SK-N-SH treated with all-trans-retinoic acid at 6 μM for 48 hours (cell line): Measurements from ENCODE around the gene FPR3.

ENCODE experiments used
- ARNTL ChIP-seq: fragments of 450-650 bp; formaldehyde crosslinking; IDR thresholded peaks from 2 replicates; pipeline ENCODE4 v1.5.0; 2020; ENCODE audit warnings: low read depth, mild to moderate bottlenecking, moderate library complexity, borderline replicate concordance
- CSRNP3 ChIP-seq: fragments of 250-450 bp; sonication (Bioruptor Pico); IDR thresholded peaks from 2 replicates; pipeline ENCODE4 v1.5.1; 2021; ENCODE audit warnings: mild to moderate bottlenecking, moderate library complexity
- ESRRG ChIP-seq: fragments of 250-450 bp; sonication (Bioruptor Pico); IDR thresholded peaks from 2 replicates; pipeline ENCODE4 v1.6.1; 2021; ENCODE audit warnings: mild to moderate bottlenecking
- ISL1 ChIP-seq: fragments of 250-450 bp; sonication (Bioruptor Pico); IDR thresholded peaks from 2 replicates; pipeline ENCODE4 v2.1.2; 2022; ENCODE audit warnings: mild to moderate bottlenecking, moderate library complexity
- OSR1 ChIP-seq: fragments of 250-450 bp; sonication (Bioruptor Pico); IDR thresholded peaks from 2 replicates; pipeline ENCODE4 v1.8.0; 2022; ENCODE audit warnings: moderate library complexity, mild to moderate bottlenecking, inconsistent platforms
- PPARA ChIP-seq: fragments of 250-450 bp; sonication (Bioruptor Pico); IDR thresholded peaks from 2 replicates; pipeline ENCODE4 v1.5.0; 2020; ENCODE audit warnings: mild to moderate bottlenecking, borderline replicate concordance
- RARB ChIP-seq: fragments of 250-450 bp; sonication (Bioruptor Pico); IDR thresholded peaks from 2 replicates; pipeline ENCODE4 v1.8.0; 2021; ENCODE audit warnings: mild to moderate bottlenecking, moderate library complexity
- SNAI2 ChIP-seq: fragments of 250-450 bp; sonication (Bioruptor Pico); IDR thresholded peaks from 2 replicates; pipeline ENCODE4 v1.5.0; 2020; ENCODE audit warnings: mild to moderate bottlenecking, moderate library complexity
- TSHZ2 ChIP-seq: fragments of 250-450 bp; sonication (Bioruptor Pico); IDR thresholded peaks from 2 replicates; pipeline ENCODE4 v1.5.0; 2020; ENCODE audit warnings: mild to moderate bottlenecking, moderate library complexity
- ZC3H10 ChIP-seq: fragments of 250-450 bp; sonication (Bioruptor Pico); IDR thresholded peaks from 2 replicates; pipeline ENCODE4 v1.5.1; 2021; ENCODE audit warnings: mild to moderate bottlenecking, moderate library complexity
- ZFP3 ChIP-seq: fragments of 250-450 bp; sonication (Bioruptor Pico); IDR thresholded peaks from 2 replicates; pipeline ENCODE4 v1.5.0; 2020; ENCODE audit warnings: mild to moderate bottlenecking, moderate library complexity
- ZNF565 ChIP-seq: fragments of 450-650 bp; formaldehyde crosslinking; conservative IDR thresholded peaks from 2 replicates; pipeline ENCODE4 v1.5.0; 2020; ENCODE audit warnings: low read depth, mild to moderate bottlenecking, moderate library complexity

- TF ChIP-seq OSR1 (no peak), SNAI2 (CRISPR knock-in tag) (no peak), CSRNP3 (CRISPR knock-in tag) (no peak), ZC3H10 (CRISPR knock-in tag) (no peak), RARB (CRISPR knock-in tag) (no peak), ZFP3 (CRISPR knock-in tag) (no peak), ESRRG (CRISPR knock-in tag) (no peak), PPARA (CRISPR knock-in tag) (no peak), ZNF565 (CRISPR knock-in tag) (no peak), TSHZ2 (CRISPR knock-in tag) (no peak), ISL1 (no peak), ARNTL (CRISPR knock-in tag) (no peak)
These were observed 13.0 kb upstream of the FPR3 start for GRCh38 chr19:51781999-51782398.
